ENCODE results near the gene PLXNA4. TPM values are rescaled to one million over a fixed set of nuclear protein-coding genes. Genes with fewer than 3 reads are reported as not detected.

PLXNA4 gene
- total RNA-seq, 1 experiment from 2014 or later = 0.81 TPM

GRCh38 chr7:132495936-132496335 lies 80.3 kb downstream of the PLXNA4 start:
- TF ChIP-seq ZNF416 (CRISPR knock-in tag; IDR thresholded peaks at IDR 0.05) (no peak), ZNF423 (CRISPR knock-in tag; IDR thresholded peaks at IDR 0.05) (no peak), ZSCAN18 (CRISPR knock-in tag; IDR thresholded peaks at IDR 0.05) (no peak), ZNF121 (CRISPR knock-in tag; IDR thresholded peaks at IDR 0.05) (no peak), TCF7 (CRISPR knock-in tag; IDR thresholded peaks at IDR 0.05; ENCODE audit: low read depth) (no peak), ERG (CRISPR knock-in tag; IDR thresholded peaks at IDR 0.05) (no peak), FOXP1 (CRISPR knock-in tag; IDR thresholded peaks at IDR 0.05; ENCODE audit: borderline replicate concordance) (no peak), ZNF232 (CRISPR knock-in tag; IDR thresholded peaks at IDR 0.05) (no peak), NFYB (CRISPR knock-in tag; conservative IDR thresholded peaks at IDR 0.05; ENCODE audit: low read depth) (no peak), ARID4B (CRISPR knock-in tag; IDR thresholded peaks at IDR 0.05; ENCODE audit: borderline replicate concordance) (no peak), GRHL2 (CRISPR knock-in tag; IDR thresholded peaks at IDR 0.05; ENCODE audit: insufficient replicate concordance, severe bottlenecking) (no peak), AR (CRISPR knock-in tag; IDR thresholded peaks at IDR 0.05) (no peak), ESRRA (CRISPR knock-in tag; IDR thresholded peaks at IDR 0.05; ENCODE audit: borderline replicate concordance) (no peak), OVOL2 (CRISPR knock-in tag; IDR thresholded peaks at IDR 0.05; ENCODE audit: borderline replicate concordance) (no peak), JAZF1 (CRISPR knock-in tag; IDR thresholded peaks at IDR 0.05) (no peak), ZNF532 (CRISPR knock-in tag; IDR thresholded peaks at IDR 0.05; ENCODE audit: borderline replicate concordance) (no peak), IRF1 (CRISPR knock-in tag; IDR thresholded peaks at IDR 0.05) (no peak)
- no peak overlapping the region for H3K4me3 Mint-ChIP-seq
- no peak overlapping the region for H3K27ac Mint-ChIP-seq
- peaks cover 8% of the 10 kb centered on the region for H3K4me1 Mint-ChIP-seq
- no peaks in the 10 kb centered on the region for H3K27me3 Mint-ChIP-seq (ENCODE audit: low read depth)
- CTCF ChIA-PET = no interaction called here
- POLR2A ChIA-PET = no interaction called here
- no peaks in the 10 kb centered on the region for H3K36me3 Mint-ChIP-seq
- no peaks in the 10 kb centered on the region for H3K9me3 Mint-ChIP-seq
- ATAC-seq = no peak
- DNase-seq (ENCODE audit: low spot score) = no peak

Data from WTC11 (cell line).